DMS153 treated with DMSO at 0.1 percent for 48 hours (cell line): ENCODE data around the gene IRF2.

Experiments
- DNase-seq: peaks from one replicate; lab custom pipeline; 2025; ENCODE audit not compliant: unreplicated experiment; lab: John Stamatoyannopoulos, UW

The IRF2 gene

GRCh38 chr4:184475096-184475461 is 729 bp upstream of the IRF2 start:
- DNase-seq: no peak

- DNase-seq: no peak
These were observed 669 bp downstream of the IRF2 start for GRCh38 chr4:184473499-184474262.

- peak; percentile 32 for DNase-seq
These were observed 1.5 kb downstream of the IRF2 start for GRCh38 chr4:184472614-184473498.

GRCh38 chr4:184471881-184472613 is 2.3 kb downstream of the IRF2 start:
- peak; percentile 29 for DNase-seq

GRCh38 chr4:184470785-184471110 is 3.6 kb downstream of the IRF2 start:
- no peak for DNase-seq

- DNase-seq: no peak
These were observed 7.7 kb downstream of the IRF2 start for GRCh38 chr4:184466634-184467033.

GRCh38 chr4:184464759-184465454 is 9.4 kb downstream of the IRF2 start:
- no peak for DNase-seq

GRCh38 chr4:184463856-184464255 is 10.5 kb downstream of the IRF2 start:
- no peak for DNase-seq

GRCh38 chr4:184463158-184463557 is 11.2 kb downstream of the IRF2 start:
- no peak for DNase-seq

GRCh38 chr4:184462724-184463123 is 11.6 kb downstream of the IRF2 start:
- no peak for DNase-seq

- DNase-seq: no peak
These were observed 12.5 kb downstream of the IRF2 start for GRCh38 chr4:184461711-184462441.

GRCh38 chr4:184460499-184461285 is 13.7 kb downstream of the IRF2 start:
- DNase-seq: no peak

- no peak for DNase-seq
These were observed 14.9 kb downstream of the IRF2 start for GRCh38 chr4:184459413-184459812.

- DNase-seq: no peak
These were observed 16.7 kb downstream of the IRF2 start for GRCh38 chr4:184457535-184458249.

- DNase-seq: no peak
These were observed 18.0 kb downstream of the IRF2 start for GRCh38 chr4:184456337-184456736.

- no peak for DNase-seq
These were observed 19.1 kb downstream of the IRF2 start for GRCh38 chr4:184455299-184455698.

- no peak for DNase-seq
These were observed 20.8 kb downstream of the IRF2 start for GRCh38 chr4:184453365-184454160.

GRCh38 chr4:184452740-184453139 is 21.6 kb downstream of the IRF2 start:
- no peak for DNase-seq
